ENCODE results near the gene ACTN4. TPM values are rescaled to one million over a fixed set of nuclear protein-coding genes. Genes with fewer than 3 reads are reported as not detected.
A peak's percentile ranks its signal among the peaks of the same experiment; 100 is the strongest.

ACTN4 gene
- total RNA-seq (2014; rRNA removed; shearing (Covaris generic)) (379 and 427 TPM in 2 replicates), polyA plus RNA-seq (2016; fragmentation: Nextera tagmentation; extraction: Ambion mirVana) (54.6 and 68.9 TPM in 2 replicates)
- long read RNA-seq, partial matches to known transcripts, result 0 of 11 reads
- long read RNA-seq, other reads (novel, unspliced or antisense), result 11 of 11 reads

- Mint-ChIP-seq H3K9me3 (0 out of 3 replicates have a peak, but pooled peaks cover 3% of the 10 kb centered on the region), H3K36me3 (ENCODE audit: low read depth) (no peaks in the 10 kb centered on the region; the same call in 2 of the 3 replicates), H3K4me1 (peaks cover 46% of the 10 kb centered on the region), H3K27ac (peak within 1 kb of the TSS; percentile 95), H3K4me3 (peak within 1 kb of the TSS; percentile 91), H3K27me3 (ENCODE audit: insufficient read depth, low read depth, poor library complexity) (peaks cover 30% of the 10 kb centered on the region)
- H2AFZ ChIP-seq, result no peak within 1 kb of the TSS
- no peaks in the 10 kb centered on the region for H3K27me3 ChIP-seq (ENCODE audit: insufficient read depth)
- H3K4me3 ChIP-seq, result peak within 1 kb of the TSS; percentile 99
- H3F3A ChIP-seq (replicated peaks; ENCODE audit: low read depth), result peaks cover 5% of the 10 kb centered on the region
- peaks cover 35% of the 10 kb centered on the region for H3K4me1 ChIP-seq (ENCODE audit: insufficient read depth)
- peak; percentile 20 for TF ChIP-seq REST (IDR thresholded peaks at IDR 0.05; ENCODE audit: unreplicated experiment)
- TF ChIP-seq POLR2AphosphoS5 (IDR thresholded peaks at IDR 0.05; ENCODE audit: low read depth), result peak; percentile 95
- TF ChIP-seq ZNF462 (CRISPR knock-in tag; IDR thresholded peaks at IDR 0.05), result no peak
- no peak for TF ChIP-seq ETS1 (IDR thresholded peaks at IDR 0.05)
- peak; percentile 5; the same call in 1 of the 2 replicates for TF ChIP-seq CREB1 (CRISPR knock-in tag; IDR thresholded peaks at IDR 0.05; ENCODE audit: low read depth)
- TF ChIP-seq NANOG (IDR thresholded peaks at IDR 0.05; ENCODE audit: borderline replicate concordance), result no peak
- no peak for TF ChIP-seq ZNF114 (CRISPR knock-in tag; IDR thresholded peaks at IDR 0.05)
- no peak for TF ChIP-seq JUNB (IDR thresholded peaks at IDR 0.05; ENCODE audit: unreplicated experiment)
- TF ChIP-seq ZNF331 (CRISPR knock-in tag; IDR thresholded peaks at IDR 0.05; ENCODE audit: low read depth), result no peak
- H3K27ac ChIP-seq (ENCODE audit: low read depth), result peak within 1 kb of the TSS; percentile 84
- no peaks in the 10 kb centered on the region for H3K9me2 ChIP-seq (ENCODE audit: insufficient read depth)
- DNase-seq (ENCODE audit: low spot score) (peak; percentile 99), ATAC-seq (peak; percentile 73)
- H3K36me3 ChIP-seq (ENCODE audit: insufficient read depth), result no peaks in the 10 kb centered on the region
- peak within 1 kb of the TSS; percentile 100 for H3K4me2 ChIP-seq
- peaks cover 49% of the 10 kb centered on the region for H3K79me2 ChIP-seq (replicated peaks; ENCODE audit: insufficient read depth)
- peaks cover 33% of the 10 kb centered on the region for H4K20me1 ChIP-seq (replicated peaks; ENCODE audit: insufficient read depth)
These were observed at the start of gene ACTN4 for GRCh38 chr19:38647368-38647965. TSS of gene ACTN4 (plus strand) at chr19:38647649. CDS start at chr19:38647746, 97 bp downstream.

Measured in GM23338 (cell line).